Body of pancreas (tissue), 4 donors: ENCODE data around the gene CCDC93.

Experiments used
- POLR2A ChIP-seq, 3 donors: fragments of 450-650 bp; IDR thresholded peaks; one replicate each; pipeline ENCODE4 v1.6.1; 2016; ENCODE audit warnings: antibody characterized with exemption in 3 of 3, mild to moderate bottlenecking in 2 of 3
- TF ChIP-seq, protein P1 (sequence below), 7 experiments: fragments of 450-650 bp in 4 of 7; fragments of 200-600 bp in 3 of 7; sonication (generic) in 3 of 7; IDR thresholded peaks; one replicate each; pipeline ENCODE4 v1.5.1; 2016 to 2019; ENCODE audit warnings: antibody characterized with exemption in 7 of 7

GRCh38 chr2:117973498-117974082, 40.3 kb downstream of the CCDC93 start:
- TF ChIP-seq, protein P1, sequence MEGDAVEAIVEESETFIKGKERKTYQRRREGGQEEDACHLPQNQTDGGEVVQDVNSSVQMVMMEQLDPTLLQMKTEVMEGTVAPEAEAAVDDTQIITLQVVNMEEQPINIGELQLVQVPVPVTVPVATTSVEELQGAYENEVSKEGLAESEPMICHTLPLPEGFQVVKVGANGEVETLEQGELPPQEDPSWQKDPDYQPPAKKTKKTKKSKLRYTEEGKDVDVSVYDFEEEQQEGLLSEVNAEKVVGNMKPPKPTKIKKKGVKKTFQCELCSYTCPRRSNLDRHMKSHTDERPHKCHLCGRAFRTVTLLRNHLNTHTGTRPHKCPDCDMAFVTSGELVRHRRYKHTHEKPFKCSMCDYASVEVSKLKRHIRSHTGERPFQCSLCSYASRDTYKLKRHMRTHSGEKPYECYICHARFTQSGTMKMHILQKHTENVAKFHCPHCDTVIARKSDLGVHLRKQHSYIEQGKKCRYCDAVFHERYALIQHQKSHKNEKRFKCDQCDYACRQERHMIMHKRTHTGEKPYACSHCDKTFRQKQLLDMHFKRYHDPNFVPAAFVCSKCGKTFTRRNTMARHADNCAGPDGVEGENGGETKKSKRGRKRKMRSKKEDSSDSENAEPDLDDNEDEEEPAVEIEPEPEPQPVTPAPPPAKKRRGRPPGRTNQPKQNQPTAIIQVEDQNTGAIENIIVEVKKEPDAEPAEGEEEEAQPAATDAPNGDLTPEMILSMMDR (IDR thresholded peaks at IDR 0.05), result no peak
- no peak for TF ChIP-seq POLR2A (IDR thresholded peaks at IDR 0.05)
